Suprapubic skin (tissue), 4 donors: ENCODE data around the gene SLCO1B3. TPM values are rescaled to one million over a fixed set of nuclear protein-coding genes. Genes with fewer than 3 reads are reported as not detected.

Experiments used
- DNase-seq, 2 donors: peaks; one replicate each; pipeline ENCODE4 v3.0.0-alpha.2; 2019; ENCODE audit warnings: low spot score in 2 of 2
- H3K27ac ChIP-seq: fragments of 200-600 bp; sonication (generic); one replicate; pipeline ENCODE4 v1.5.1; 2019
- H3K27me3 ChIP-seq: fragments of 200-600 bp; sonication (generic); one replicate; pipeline ENCODE4 v1.5.1; 2019
- H3K36me3 ChIP-seq: fragments of 200-600 bp; sonication (generic); one replicate; pipeline ENCODE4 v1.5.1; 2019
- H3K4me1 ChIP-seq: fragments of 200-600 bp; sonication (generic); one replicate; pipeline ENCODE4 v1.5.1; 2019
- H3K4me3 ChIP-seq: fragments of 200-600 bp; sonication (generic); one replicate; pipeline ENCODE4 v1.5.1; 2019; ENCODE audit warnings: mild to moderate bottlenecking
- H3K9me3 ChIP-seq: fragments of 200-600 bp; sonication (generic); one replicate; pipeline ENCODE4 v1.5.1; 2019
- CTCF ChIP-seq, 2 donors: fragments of 200-600 bp in 1 of 2; fragments of 450-650 bp in 1 of 2; sonication (generic) in 1 of 2; IDR thresholded peaks; one replicate each; pipeline ENCODE4 v1.5.1; 2016 to 2019; ENCODE audit warnings: antibody characterized with exemption in 2 of 2, mild to moderate bottlenecking in 1 of 2, moderate library complexity in 1 of 2
- EP300 ChIP-seq: sonication (generic); formaldehyde crosslinking; IDR thresholded peaks from one replicate; pipeline ENCODE4 v1.6.1; 2017; ENCODE audit warnings: antibody characterized with exemption
- POLR2A ChIP-seq, 2 donors: fragments of 450-650 bp; IDR thresholded peaks; one replicate each; pipeline ENCODE4 v1.6.1; 2017; ENCODE audit warnings: antibody characterized with exemption in 2 of 2, mild to moderate bottlenecking in 2 of 2, moderate library complexity in 2 of 2
- POLR2AphosphoS5 ChIP-seq, 3 donors: sonication (generic); formaldehyde crosslinking; IDR thresholded peaks; one replicate each; pipeline ENCODE4 v1.6.1; 2017; ENCODE audit warnings: antibody characterized with exemption in 3 of 3
- WGBS: methylation state at CpG from one replicate; pipeline ENCODE4 v1.1.5; 2018; 5-methylcytosine and 5-hydroxymethylcytosine counted together
- total RNA-seq, 4 donors: library from RNA; depleted of rRNA; stranded (reverse); fragments of >200 nt; gene quantifications; one replicate each; pipeline ENCODE4 v1.1.0, GENCODE V29; 2016

Gene SLCO1B3
- total RNA-seq, 4 donors from 2014 or later = not detected

GRCh38 chr12:20883288-20883687, 72.8 kb downstream of the SLCO1B3 start:
- no peak overlapping the region for H3K27ac ChIP-seq
- TF ChIP-seq POLR2AphosphoS5 (IDR thresholded peaks at IDR 0.05) (no peak), CTCF (IDR thresholded peaks at IDR 0.05) (no peak), EP300 (no peak), POLR2A (IDR thresholded peaks at IDR 0.05) (no peak)
- DNase-seq = no peak
- H3K4me3 ChIP-seq = no peak overlapping the region
- H3K27me3 ChIP-seq = no peaks in the 10 kb centered on the region
- no peaks in the 10 kb centered on the region for H3K36me3 ChIP-seq
- no peaks in the 10 kb centered on the region for H3K9me3 ChIP-seq
- H3K4me1 ChIP-seq = no peaks in the 10 kb centered on the region

- 84% methylated on average over 1 of the region's 1 CpG for WGBS
- Histone ChIP-seq H3K36me3 (no peaks in the 10 kb centered on the region), H3K27ac (no peak overlapping the region), H3K4me3 (no peak overlapping the region), H3K4me1 (no peaks in the 10 kb centered on the region), H3K9me3 (no peaks in the 10 kb centered on the region), H3K27me3 (no peaks in the 10 kb centered on the region)
- TF ChIP-seq CTCF (IDR thresholded peaks at IDR 0.05) (no peak), POLR2AphosphoS5 (IDR thresholded peaks at IDR 0.05) (no peak), POLR2A (IDR thresholded peaks at IDR 0.05) (no peak), EP300 (no peak)
- no peak for DNase-seq
Measured at GRCh38 chr12:20885116-20885515, 74.6 kb downstream of the SLCO1B3 start.

- no peak for DNase-seq
- no peak overlapping the region for H3K4me3 ChIP-seq
- H3K27ac ChIP-seq = no peak overlapping the region
- H3K9me3 ChIP-seq = no peaks in the 10 kb centered on the region
- H3K36me3 ChIP-seq = no peaks in the 10 kb centered on the region
- no peaks in the 10 kb centered on the region for H3K4me1 ChIP-seq
- H3K27me3 ChIP-seq = no peaks in the 10 kb centered on the region
- WGBS = 79% methylated on average over 2 of the region's 2 CpGs
- TF ChIP-seq POLR2AphosphoS5 (IDR thresholded peaks at IDR 0.05) = no peak
- no peak for TF ChIP-seq CTCF (IDR thresholded peaks at IDR 0.05)
- TF ChIP-seq POLR2A (IDR thresholded peaks at IDR 0.05) = no peak
- TF ChIP-seq EP300 = no peak
Measured at GRCh38 chr12:20885552-20885951, 75.0 kb downstream of the SLCO1B3 start.

GRCh38 chr12:20917269-20917668, 106.8 kb downstream of the SLCO1B3 start:
- Histone ChIP-seq H3K27ac (no peak overlapping the region), H3K4me1 (no peaks in the 10 kb centered on the region), H3K27me3 (no peaks in the 10 kb centered on the region), H3K9me3 (no peaks in the 10 kb centered on the region), H3K4me3 (no peak overlapping the region), H3K36me3 (no peaks in the 10 kb centered on the region)
- no peak for TF ChIP-seq CTCF (IDR thresholded peaks at IDR 0.05)
- TF ChIP-seq POLR2A (IDR thresholded peaks at IDR 0.05) = no peak
- no peak for TF ChIP-seq EP300
- no peak for TF ChIP-seq POLR2AphosphoS5 (IDR thresholded peaks at IDR 0.05)
- DNase-seq = no peak
- 90% methylated on average over 5 of the region's 6 CpGs for WGBS

GRCh38 chr12:20917819-20918218, 107.3 kb downstream of the SLCO1B3 start:
- no peak overlapping the region for H3K4me3 ChIP-seq
- H3K36me3 ChIP-seq = no peaks in the 10 kb centered on the region
- no peak for DNase-seq
- no peaks in the 10 kb centered on the region for H3K9me3 ChIP-seq
- no peak overlapping the region for H3K27ac ChIP-seq
- H3K4me1 ChIP-seq = no peaks in the 10 kb centered on the region
- no peaks in the 10 kb centered on the region for H3K27me3 ChIP-seq
- 95% methylated on average over 1 of the region's 1 CpG for WGBS
- no peak for TF ChIP-seq EP300

GRCh38 chr12:20931894-20932293, 121.4 kb downstream of the SLCO1B3 start:
- H3K36me3 ChIP-seq = no peaks in the 10 kb centered on the region
- WGBS = 70% methylated on average over 4 of the region's 4 CpGs
- TF ChIP-seq POLR2AphosphoS5 (IDR thresholded peaks at IDR 0.05) = no peak
- no peak for TF ChIP-seq CTCF (IDR thresholded peaks at IDR 0.05)
- TF ChIP-seq EP300 = no peak
- no peak for TF ChIP-seq POLR2A (IDR thresholded peaks at IDR 0.05)
- no peak for DNase-seq
- no peaks in the 10 kb centered on the region for H3K9me3 ChIP-seq
- no peak overlapping the region for H3K4me3 ChIP-seq
- no peaks in the 10 kb centered on the region for H3K27me3 ChIP-seq
- H3K27ac ChIP-seq = no peak overlapping the region
- no peaks in the 10 kb centered on the region for H3K4me1 ChIP-seq
